ENCODE results near the gene CEMIP2.

CEMIP2 gene

GRCh38 chr9:71780953-71781352, 12.6 kb upstream of the CEMIP2 start:
- POLR2A ChIA-PET: no interaction called here
- no peak for TF ChIP-seq CTCF (IDR thresholded peaks at IDR 0.05; ENCODE audit: control extremely low read depth, extremely low read depth, low read depth, missing control alignments)
- CTCF ChIA-PET: interaction anchor here (0.8 to 2.1 kb wide), 5 partner anchors 12 to 246 kb away, joined by 3 to 6 read pairs (median 4); no protein-coding TSS in a partner anchor

GRCh38 chr9:71778085-71778484, 9.8 kb upstream of the CEMIP2 start:
- POLR2A ChIA-PET: no interaction called here
- TF ChIP-seq CTCF (IDR thresholded peaks at IDR 0.05; ENCODE audit: control extremely low read depth, extremely low read depth, low read depth, missing control alignments): no peak
- CTCF ChIA-PET: interaction anchor here (1.1 to 2.4 kb wide), 3 partner anchors 13 to 261 kb away, joined by 3 to 7 read pairs (median 4); no protein-coding TSS in a partner anchor
- no peak for DNase-seq (ENCODE audit: extremely low spot score)

More at GRCh38 chr9:71780953-71781352, 12.6 kb upstream of the CEMIP2 start:
- DNase-seq (ENCODE audit: extremely low spot score): no peak

GRCh38 chr9:71774920-71775319, 6.6 kb upstream of the CEMIP2 start:
- CTCF ChIA-PET: interaction anchor here (1.0 kb wide), 1 partner anchor 250 kb away, joined by 3 read pairs; no protein-coding TSS in a partner anchor
- POLR2A ChIA-PET: no interaction called here
- no peak for TF ChIP-seq CTCF (IDR thresholded peaks at IDR 0.05; ENCODE audit: control extremely low read depth, extremely low read depth, low read depth, missing control alignments)
- no peak for DNase-seq (ENCODE audit: extremely low spot score)

GRCh38 chr9:71772726-71773125, 4.4 kb upstream of the CEMIP2 start:
- TF ChIP-seq CTCF (IDR thresholded peaks at IDR 0.05; ENCODE audit: control extremely low read depth, extremely low read depth, low read depth, missing control alignments): no peak
- CTCF ChIA-PET: interaction anchor here (1.5 kb wide), 1 partner anchor 252 kb away, joined by 3 read pairs; no protein-coding TSS in a partner anchor
- DNase-seq (ENCODE audit: extremely low spot score): no peak
- POLR2A ChIA-PET: no interaction called here

GRCh38 chr9:71770170-71770569, 1.9 kb upstream of the CEMIP2 start:
- no peak for TF ChIP-seq CTCF (IDR thresholded peaks at IDR 0.05; ENCODE audit: control extremely low read depth, extremely low read depth, low read depth, missing control alignments)
- POLR2A ChIA-PET: no interaction called here
- CTCF ChIA-PET: interaction anchor here (1.7 to 2.7 kb wide), 2 partner anchors 10 to 486 kb away, joined by 6 to 12 read pairs; no protein-coding TSS in a partner anchor
- no peak for DNase-seq (ENCODE audit: extremely low spot score)

GRCh38 chr9:71769175-71770161, 1.2 kb upstream of the CEMIP2 start:
- ChIA-PET CTCF (interaction anchor here (0.7 to 3.3 kb wide), 5 partner anchors 9 to 485 kb away, joined by 3 to 12 read pairs (median 6); no protein-coding TSS in a partner anchor), POLR2A (no interaction called here)
- TF ChIP-seq CTCF (IDR thresholded peaks at IDR 0.05; ENCODE audit: control extremely low read depth, extremely low read depth, low read depth, missing control alignments): peak; percentile 19
- DNase-seq (ENCODE audit: extremely low spot score): peak; percentile 33
